Gastrocnemius medialis (tissue), 4 donors: Measurements from ENCODE around the gene PSKH1. TPM values are rescaled to one million over a fixed set of nuclear protein-coding genes. Genes with fewer than 3 reads are reported as not detected.

Experiments used
- ATAC-seq, 2 donors: fragments of 150-250 bp; one replicate each; pipeline ENCODE4 v1.9.1; 2016
- DNase-seq, 2 donors: peaks; one replicate each; pipeline ENCODE4 v3.0.0-alpha.2; 2019
- H3K27ac ChIP-seq, 4 donors: fragments of 200-600 bp; sonication (generic); 1 replicate in 1 of 4; 2 replicates in 3 of 4; pipeline ENCODE4 v1.5.1; 2016 to 2018; ENCODE audit warnings: mild to moderate bottlenecking in 2 of 4, moderate library complexity in 1 of 4
- H3K27me3 ChIP-seq, 3 donors: fragments of 200-600 bp; sonication (generic) in 2 of 3; 1 replicate in 1 of 3; 2 replicates in 2 of 3; pipeline versions ENCODE4 v1.5.1 to v1.6.0; 2016 to 2019; ENCODE audit warnings: mild to moderate bottlenecking in 1 of 3, moderate library complexity in 1 of 3
- H3K36me3 ChIP-seq, 2 donors: fragments of 200-600 bp; sonication (generic) in 1 of 2; one replicate each; pipeline ENCODE4 v1.5.1; 2017 to 2018
- H3K4me1 ChIP-seq, 2 donors: fragments of 200-600 bp; sonication (generic) in 1 of 2; one replicate each; pipeline ENCODE4 v1.5.1; 2016 to 2017; ENCODE audit warnings: mild to moderate bottlenecking in 2 of 2
- H3K4me3 ChIP-seq, 4 donors: fragments of 200-600 bp; sonication (generic) in 3 of 4; 1 replicate in 1 of 4; 2 replicates in 3 of 4; pipeline ENCODE4 v1.5.1; 2016 to 2019; ENCODE audit warnings: mild to moderate bottlenecking in 2 of 4
- H3K9me3 ChIP-seq, 3 donors: fragments of 200-600 bp; sonication (generic) in 2 of 3; 1 replicate in 1 of 3; 2 replicates in 2 of 3; pipeline ENCODE4 v1.5.1; 2016 to 2019
- CTCF ChIP-seq, 5 experiments: fragments of 450-650 bp in 3 of 5; fragments of 200-600 bp in 2 of 5; sonication (generic) in 2 of 5; IDR thresholded peaks in 4 of 5; conservative IDR thresholded peaks in 1 of 5; 1 replicate in 4 of 5; 2 replicates in 1 of 5; pipeline ENCODE4 v1.5.1; 2016 to 2019; ENCODE audit warnings: antibody characterized with exemption in 5 of 5, mild to moderate bottlenecking in 3 of 5, moderate library complexity in 3 of 5
- POLR2A ChIP-seq, 2 donors: fragments of 450-650 bp; IDR thresholded peaks; one replicate each; pipeline ENCODE4 v1.6.1; 2017; ENCODE audit warnings: antibody characterized with exemption in 2 of 2, mild to moderate bottlenecking in 2 of 2, moderate library complexity in 2 of 2
- in situ Hi-C, 4 donors: fragments of 200-750 bp; cut with MboI; loops; one replicate each; pipeline versions ENCODE4 v1.15.0 to v1.8.0; 2017; ENCODE audit warnings: low sequenced_read_pairs in 4 of 4
- intact Hi-C: fragments of 100-400 bp; cut with DNase I; formaldehyde crosslinking; loops from one replicate; pipeline ENCODE4 v1.15.1; 2023; ENCODE audit warnings: low total_unique reads
- total RNA-seq, 4 donors: library from RNA; depleted of rRNA; stranded (reverse); fragments of >200 nt; gene quantifications; one replicate each; pipeline versions ENCODE4 v1.1.0 to v1.2.3, GENCODE V29; 2016

Gene PSKH1
- total RNA-seq, 4 donors from 2014 or later, result 4.1 to 12.7 (median 6.9) TPM

- Histone ChIP-seq H3K4me1 (peaks cover 80 to 91% of the 10 kb centered on the region in 2 donors), H3K36me3 (peaks cover 0 to 2% of the 10 kb centered on the region in 2 donors), H3K4me3 (no peak overlapping the region), H3K27ac (peak overlapping the region in 2 of 4 donors; percentile 81 to 96), H3K9me3 (no peaks in the 10 kb centered on the region), H3K27me3 (no peaks in the 10 kb centered on the region)
- no peak for ATAC-seq
- in situ Hi-C loops (loop anchor here in 3 of 4 donors (10.0 kb wide), 2 partner anchors 97 to 107 kb away; no protein-coding TSS in a partner anchor), intact Hi-C loops (loop anchor here (10.0 kb wide), 1 partner anchor 247 kb away; no protein-coding TSS in a partner anchor)
- TF ChIP-seq CTCF (IDR thresholded peaks at IDR 0.05 in 4 of 5, conservative IDR thresholded peaks at IDR 0.05 in 1 of 5), result no peak
- TF ChIP-seq POLR2A (IDR thresholded peaks at IDR 0.05), result no peak
- DNase-seq, result no peak
Measured at GRCh38 chr16:67922221-67922620, 29.2 kb downstream of the PSKH1 start.

GRCh38 chr16:67922740-67923139 lies 29.7 kb downstream of the PSKH1 start:
- TF ChIP-seq POLR2A (IDR thresholded peaks at IDR 0.05) (no peak), CTCF (IDR thresholded peaks at IDR 0.05 in 4 of 5, conservative IDR thresholded peaks at IDR 0.05 in 1 of 5) (no peak)
- Histone ChIP-seq H3K27me3 (no peaks in the 10 kb centered on the region), H3K9me3 (no peaks in the 10 kb centered on the region), H3K27ac (peak overlapping the region in 2 of 4 donors; percentile 66 to 81), H3K4me3 (no peak overlapping the region), H3K4me1 (peaks cover 75 to 86% of the 10 kb centered on the region in 2 donors), H3K36me3 (peaks cover 0 to 7% of the 10 kb centered on the region in 2 donors)
- in situ Hi-C loops, result loop anchor here in 3 of 4 donors (10.0 kb wide), 2 partner anchors 98 to 108 kb away; no protein-coding TSS in a partner anchor
- DNase-seq, result no peak
- intact Hi-C loops, result loop anchor here (10.0 kb wide), 1 partner anchor 248 kb away; no protein-coding TSS in a partner anchor
- ATAC-seq, result no peak

- in situ Hi-C loops (loop anchor here in 3 of 4 donors (10.0 kb wide), 2 partner anchors 99 to 109 kb away; no protein-coding TSS in a partner anchor), intact Hi-C loops (loop anchor here (10.0 kb wide), 1 partner anchor 249 kb away; no protein-coding TSS in a partner anchor)
- Histone ChIP-seq H3K4me3 (no peak overlapping the region), H3K36me3 (peaks cover 0 to 10% of the 10 kb centered on the region in 2 donors), H3K27ac (peak overlapping the region; percentile 66 to 81 (median 78)), H3K4me1 (peaks cover 70 to 81% of the 10 kb centered on the region in 2 donors), H3K27me3 (no peaks in the 10 kb centered on the region), H3K9me3 (no peaks in the 10 kb centered on the region)
- TF ChIP-seq POLR2A (IDR thresholded peaks at IDR 0.05) (no peak), CTCF (IDR thresholded peaks at IDR 0.05 in 4 of 5, conservative IDR thresholded peaks at IDR 0.05 in 1 of 5) (no peak)
- DNase-seq (peak in 1 of 2 donors; percentile 35), ATAC-seq (no peak)
Measured at GRCh38 chr16:67923414-67924116, 30.5 kb downstream of the PSKH1 start.

- in situ Hi-C loops (loop anchor here in 3 of 4 donors (10.0 kb wide), 2 partner anchors 100 to 110 kb away; no protein-coding TSS in a partner anchor), intact Hi-C loops (loop anchor here (10.0 kb wide), 1 partner anchor 250 kb away; no protein-coding TSS in a partner anchor)
- H3K4me1 ChIP-seq, result peaks cover 63 to 74% of the 10 kb centered on the region in 2 donors
- ATAC-seq (no peak), DNase-seq (no peak)
- peaks cover 0 to 10% of the 10 kb centered on the region in 2 donors for H3K36me3 ChIP-seq
- no peaks in the 10 kb centered on the region for H3K9me3 ChIP-seq
- H3K27ac ChIP-seq, result peak overlapping the region; percentile 66 to 81 (median 78)
- no peak overlapping the region for H3K4me3 ChIP-seq
- TF ChIP-seq POLR2A (IDR thresholded peaks at IDR 0.05) (no peak), CTCF (IDR thresholded peaks at IDR 0.05 in 4 of 5, conservative IDR thresholded peaks at IDR 0.05 in 1 of 5) (no peak)
- no peaks in the 10 kb centered on the region for H3K27me3 ChIP-seq
Measured at GRCh38 chr16:67924140-67924906, 31.3 kb downstream of the PSKH1 start.
